OCI-M2 (cell line): ENCODE results near the gene ADI1.
"Not testable (repeated sequence)": the region's sequence is repeated elsewhere in the genome, so short reads cannot be mapped to it uniquely, and the experiment has no call there.

Source experiments
- DNase-seq: peaks from one replicate; lab custom pipeline; 2025; ENCODE audit not compliant: unreplicated experiment; lab: John Stamatoyannopoulos, UW

ADI1 gene

GRCh38 chr2:3494984-3495666 is 24.2 kb downstream of the ADI1 start:
- DNase-seq = no peak

DNA sequence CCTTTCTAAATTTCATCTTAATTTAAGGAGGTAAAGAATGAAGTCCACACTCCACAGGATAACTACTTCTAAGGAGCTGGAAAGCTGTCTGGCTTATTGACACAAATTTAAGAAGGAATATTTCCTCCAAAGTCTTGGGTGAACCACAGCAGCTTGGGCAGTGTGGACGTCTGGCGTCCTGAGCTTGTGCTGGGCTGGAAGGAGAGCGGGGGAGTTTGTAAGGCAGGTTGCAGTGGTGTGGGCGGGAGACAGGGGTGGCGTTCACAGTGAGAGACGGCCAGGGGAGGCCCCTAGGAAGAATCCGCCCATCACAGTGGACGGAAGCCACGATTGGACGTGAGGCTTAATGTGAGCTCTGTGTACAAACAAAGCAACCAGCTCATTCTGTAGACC is 25.7 kb downstream of the ADI1 start:
- DNase-seq = no peak

DNA sequence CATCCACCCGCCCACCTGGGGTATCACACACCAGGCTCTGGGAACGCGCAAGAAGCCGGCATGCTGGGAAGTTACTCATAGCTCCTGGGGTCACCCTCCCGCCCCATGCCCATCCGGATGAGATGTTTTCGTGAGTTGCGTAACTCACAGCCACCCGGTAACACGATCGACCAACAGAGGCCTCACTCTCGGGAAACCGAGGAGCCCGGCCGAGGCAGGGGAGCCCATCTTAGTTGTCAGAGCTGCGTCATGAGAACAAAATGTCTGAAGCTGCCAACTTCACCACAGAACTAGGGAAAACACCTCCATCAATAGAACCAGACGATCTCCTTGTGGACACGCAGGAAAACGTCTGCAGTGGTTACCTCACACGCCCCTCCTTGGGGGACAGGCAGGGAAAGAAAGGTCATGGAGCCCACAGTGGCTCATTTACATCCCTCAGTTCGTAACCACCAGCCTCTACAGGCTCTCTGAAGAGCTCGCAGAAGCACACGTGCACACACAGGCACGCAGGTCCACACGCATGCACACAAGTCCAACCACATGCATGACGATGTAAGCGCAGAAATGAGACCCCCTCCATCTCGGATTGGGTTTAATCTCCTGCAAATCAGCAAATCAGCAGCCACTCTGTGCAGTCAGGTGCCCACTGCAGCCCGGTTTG is 26.2 kb downstream of the ADI1 start:
- no peak for DNase-seq

GRCh38 chr2:3492475-3492787 is 26.9 kb downstream of the ADI1 start:
- not testable (repeated sequence) for DNase-seq

GRCh38 chr2:3491716-3492474 is 27.4 kb downstream of the ADI1 start:
- DNase-seq = no peak

GRCh38 chr2:3491306-3491705 is 28.0 kb downstream of the ADI1 start:
- DNase-seq = no peak

- DNase-seq = no peak
Observed at GRCh38 chr2:3490191-3491170, 28.9 kb downstream of the ADI1 start.

DNA sequence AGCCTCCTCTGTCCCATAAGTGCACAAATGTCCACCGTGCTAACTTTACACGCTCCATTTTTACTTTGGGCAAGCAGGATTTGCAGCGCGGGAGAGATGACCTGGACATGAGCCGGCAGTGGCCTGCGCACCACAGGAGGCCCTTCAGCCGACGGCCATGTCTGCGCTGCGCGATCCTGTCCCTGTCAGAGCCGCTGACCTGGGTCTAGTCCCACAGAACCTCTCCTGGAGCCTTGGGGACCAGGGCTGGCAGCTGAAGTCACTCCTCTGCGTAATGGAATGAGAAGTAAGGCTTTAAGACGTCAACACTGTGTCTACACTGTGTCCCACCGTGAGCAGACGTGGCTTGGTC is 29.6 kb downstream of the ADI1 start:
- no peak for DNase-seq

DNA sequence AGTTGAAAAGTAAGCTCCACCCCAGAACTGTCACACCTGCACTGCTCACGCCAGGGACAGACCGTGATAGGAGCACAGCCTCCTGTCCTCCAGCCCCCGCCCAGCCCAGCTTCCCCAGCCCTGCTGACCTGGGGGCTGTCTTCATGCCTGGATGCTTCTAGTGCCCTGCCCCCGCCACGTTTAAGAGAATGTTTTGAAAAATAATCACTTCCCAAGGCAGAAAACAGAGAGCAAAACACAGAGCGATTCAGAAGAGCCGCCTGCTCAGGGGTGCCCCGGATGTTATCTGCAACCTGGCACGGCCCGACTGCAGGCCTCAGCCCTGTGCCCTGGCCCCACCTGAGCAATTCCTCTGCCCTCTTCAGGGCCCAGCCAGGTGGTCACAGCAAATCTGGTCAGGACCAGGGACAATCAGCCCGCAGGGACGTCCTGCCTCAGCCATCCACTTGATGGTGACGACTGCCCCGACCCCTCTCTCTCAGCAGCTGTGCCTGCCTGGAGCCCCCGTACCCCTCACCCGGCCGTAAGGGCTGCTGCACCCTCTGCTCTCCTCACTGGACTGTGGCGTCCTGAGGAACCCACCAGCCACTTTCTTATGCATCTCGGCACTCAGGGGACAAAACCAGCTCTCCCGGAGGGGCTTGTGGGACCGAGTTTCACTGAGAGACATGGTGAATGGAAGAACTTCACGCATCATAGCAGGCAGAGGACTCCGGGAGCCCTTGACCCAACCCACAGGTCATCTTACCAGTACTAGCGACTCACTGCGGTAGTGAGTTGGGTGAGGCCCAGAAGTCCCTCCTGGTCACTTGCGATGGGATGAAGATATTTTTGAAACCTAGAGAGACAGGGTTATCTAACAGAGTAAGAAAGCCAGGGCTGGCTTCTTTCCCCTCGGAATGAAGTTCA is 30.2 kb downstream of the ADI1 start:
- no peak for DNase-seq

DNA sequence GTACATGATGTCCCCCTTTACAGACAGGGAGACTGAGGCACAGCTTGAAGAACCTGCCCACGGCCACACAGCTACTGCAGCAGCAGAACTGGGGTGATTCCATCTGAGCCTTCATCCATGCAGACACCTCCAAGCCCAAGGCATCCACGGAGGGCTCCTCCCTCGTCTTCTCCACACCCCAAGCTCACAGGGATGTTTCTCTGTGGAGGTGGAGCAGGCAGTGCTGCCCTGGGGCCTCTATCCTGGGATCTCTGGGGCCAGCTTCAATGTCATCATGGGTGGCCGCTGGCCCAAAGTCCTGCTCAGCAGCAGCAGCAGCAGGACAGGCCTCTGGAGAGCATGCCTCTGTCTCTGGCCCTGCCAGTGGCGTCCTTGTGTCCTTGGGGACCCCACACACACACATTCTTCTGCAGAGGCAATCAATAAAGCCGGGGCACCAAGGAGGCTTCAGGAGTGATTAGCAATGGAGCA is 31.2 kb downstream of the ADI1 start:
- DNase-seq = no peak

DNA sequence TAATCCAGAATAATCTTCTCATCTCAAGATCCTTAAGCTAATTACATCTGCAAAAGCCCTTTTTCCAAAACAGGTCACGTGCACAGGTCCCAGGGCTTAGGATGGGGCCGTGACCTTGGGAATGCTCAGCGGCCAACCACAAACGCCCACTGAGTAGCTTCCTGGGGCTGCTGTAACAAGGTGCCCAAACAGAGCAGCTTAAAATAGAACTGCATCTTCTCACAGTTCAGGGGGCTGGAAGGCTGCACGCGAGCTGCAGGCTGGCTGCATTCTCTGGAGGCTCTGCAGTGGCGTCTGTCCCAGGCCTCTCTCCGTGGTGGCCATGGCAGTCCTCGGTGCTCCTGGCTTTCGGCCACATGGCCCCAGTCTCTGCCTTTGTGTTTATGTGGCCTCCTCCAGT is 31.9 kb downstream of the ADI1 start:
- DNase-seq = no peak

GRCh38 chr2:3487028-3487425 is 32.3 kb downstream of the ADI1 start:
- DNase-seq = no peak

DNA sequence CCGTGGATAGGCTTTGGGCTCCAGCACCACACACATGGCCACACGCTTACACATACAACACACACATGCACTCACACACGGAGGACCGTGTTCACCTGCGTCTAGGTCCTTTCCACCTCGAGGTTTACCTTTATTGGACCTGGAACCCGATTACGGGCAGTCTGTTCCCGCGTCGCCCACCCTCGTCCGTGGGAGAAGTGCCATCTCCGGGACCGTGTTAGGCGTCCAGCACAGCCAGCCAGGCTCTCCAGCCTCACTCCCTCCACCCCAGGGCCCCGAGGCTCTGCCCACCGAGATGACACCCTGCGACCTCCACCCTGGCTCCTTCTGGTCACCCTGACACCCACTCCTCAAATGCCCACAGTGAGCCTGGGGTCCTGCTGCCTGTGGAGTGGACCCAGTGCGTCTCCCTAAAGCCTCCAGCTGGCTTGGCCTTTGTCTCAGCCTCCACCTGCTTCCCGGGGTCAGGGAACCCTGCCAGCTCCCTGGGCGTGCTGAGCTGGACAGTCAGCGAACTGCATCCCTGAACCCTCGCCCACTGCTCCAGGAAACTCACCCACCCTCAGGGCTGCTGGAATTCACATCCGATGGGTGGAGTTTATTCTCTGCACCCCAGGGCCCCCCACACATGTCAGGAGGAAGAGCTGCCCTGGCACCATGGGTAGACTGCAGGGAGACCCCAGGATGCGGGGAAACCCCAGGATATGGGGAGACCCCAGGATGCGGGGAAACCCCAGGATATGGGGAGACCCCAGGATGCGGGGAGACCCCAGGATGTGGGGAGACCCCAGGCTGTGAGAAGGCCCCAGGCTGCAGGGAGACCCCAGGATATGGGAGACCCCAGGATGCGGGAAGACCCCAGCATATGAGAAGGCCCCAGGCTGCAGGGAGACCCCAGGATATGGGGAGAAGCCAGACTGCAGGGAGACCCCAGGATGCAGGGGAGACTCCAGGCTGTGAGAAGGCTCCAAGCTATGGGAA is 33.0 kb downstream of the ADI1 start:
- no peak for DNase-seq

DNA sequence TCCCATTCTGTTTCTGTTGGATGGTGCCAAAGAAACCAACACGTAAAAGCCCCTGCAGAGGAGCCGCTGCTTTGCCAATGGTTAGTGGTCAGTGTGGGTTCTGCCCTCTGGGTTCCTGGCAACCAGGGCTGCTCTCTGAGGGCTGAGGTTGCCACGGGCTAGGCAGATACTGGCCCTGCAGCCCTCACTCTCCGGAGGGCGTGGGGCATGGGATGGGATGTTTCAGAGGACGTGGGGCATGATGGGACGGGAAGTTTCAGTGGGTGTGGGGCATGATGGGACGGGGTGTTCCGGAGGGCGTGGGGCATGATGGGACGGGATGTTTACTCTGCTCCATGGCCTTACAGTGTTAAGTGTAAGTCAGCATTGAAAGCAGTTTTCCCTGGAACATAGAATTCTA is 34.2 kb downstream of the ADI1 start:
- no peak for DNase-seq

DNA sequence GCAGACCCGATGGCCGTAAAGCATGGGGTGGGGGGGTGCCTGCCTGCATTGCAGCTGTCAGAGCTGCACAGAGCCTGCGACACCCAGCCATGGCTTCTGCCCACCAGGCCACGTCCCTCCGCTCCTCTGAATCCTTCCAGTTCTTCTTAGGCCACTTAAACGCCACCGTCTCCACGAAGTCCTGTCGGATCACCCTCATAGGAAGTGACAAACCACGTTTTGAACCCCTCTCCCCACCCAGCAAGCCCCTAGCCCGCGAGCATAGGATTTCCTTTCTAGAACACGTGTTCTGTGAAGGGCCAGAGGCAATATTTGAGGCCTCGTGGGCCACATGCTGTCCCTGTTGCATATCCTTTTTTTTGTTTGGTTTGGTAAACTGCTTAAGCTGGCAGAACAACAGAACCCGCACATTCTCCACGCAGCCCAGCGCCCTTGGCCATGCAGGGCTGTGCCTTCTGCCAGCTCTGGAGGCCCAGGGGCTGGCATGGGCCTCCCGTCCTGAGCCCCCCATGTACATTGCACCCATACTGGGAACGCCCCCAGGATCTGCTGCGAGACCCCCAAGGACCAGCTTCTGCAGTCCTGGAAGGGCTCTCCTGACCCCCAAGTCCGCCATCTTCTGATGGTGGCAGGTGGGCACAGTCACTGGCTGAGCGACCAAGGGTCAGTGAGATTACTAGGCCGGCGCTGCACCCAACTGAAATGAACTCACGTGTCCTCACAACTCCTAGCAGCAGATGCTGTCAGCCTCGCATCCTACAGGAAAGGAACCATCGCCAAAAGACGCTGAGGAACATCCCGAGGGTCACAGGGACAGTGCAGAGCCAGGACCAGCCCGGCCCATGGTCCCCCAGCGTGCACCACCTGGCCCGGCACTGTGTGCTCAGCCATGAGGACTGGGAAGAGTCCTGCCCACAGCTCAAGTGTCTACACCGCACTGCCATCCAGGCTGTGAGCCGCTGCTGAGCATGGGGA is 35.1 kb downstream of the ADI1 start:
- DNase-seq = no peak

DNA sequence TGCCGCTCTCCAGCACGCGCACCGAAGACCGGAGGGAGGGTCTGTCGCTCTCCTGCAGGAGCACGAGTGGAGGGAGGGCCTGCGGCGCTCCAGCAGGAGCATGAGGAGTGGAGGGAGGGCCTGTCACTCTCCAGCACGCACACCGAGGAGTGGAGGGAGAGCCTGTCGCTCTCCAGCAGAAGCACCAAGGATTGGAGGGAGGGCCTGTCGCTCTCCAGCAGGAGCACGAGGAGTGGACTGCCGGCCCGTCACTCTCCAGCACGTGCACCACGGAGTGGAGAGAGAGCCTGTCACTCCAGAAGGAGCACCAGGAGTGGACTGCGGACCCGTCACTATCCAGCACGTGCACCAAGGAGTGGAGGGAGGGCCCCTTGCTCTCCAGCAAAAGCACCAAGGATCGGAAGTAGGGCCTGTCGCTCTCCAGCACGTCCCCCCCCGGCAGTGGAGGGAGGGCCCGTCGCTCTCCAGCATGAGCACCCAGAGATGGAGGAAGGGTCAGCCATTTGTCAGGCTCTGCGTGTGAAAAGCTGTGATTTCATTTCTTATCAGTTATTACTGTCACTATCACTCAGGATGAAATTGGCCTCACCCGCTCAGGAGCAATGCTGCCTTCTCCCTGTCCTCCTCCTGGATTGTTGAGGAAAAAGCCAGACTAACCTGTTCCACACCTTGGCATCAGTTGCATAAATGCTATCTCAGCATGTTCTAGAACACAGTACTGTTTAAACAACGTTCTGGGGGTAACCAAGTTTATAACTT is 35.9 kb downstream of the ADI1 start:
- no peak for DNase-seq

- no peak for DNase-seq
Observed at GRCh38 chr2:3482363-3482821, 36.9 kb downstream of the ADI1 start.
